Inferior parietal cortex (tissue), 1 donor: Measurements from ENCODE around the gene HOXA6.
A peak's percentile ranks its signal among the peaks of the same experiment; 100 is the strongest.

ENCODE experiments used
- DNase-seq: peaks from one replicate; pipeline ENCODE4 v3.0.0-alpha.2; 2016; ENCODE audit errors: extremely low spot score

Gene HOXA6

GRCh38 chr7:27185013-27185853 is 37.7 kb upstream of the HOXA6 start, which contains the start of gene HOXA11:
HOXA11 (minus strand) TSS chr7:27185232; CDS start chr7:27185144, 88 bp downstream.
- no peak for DNase-seq

GRCh38 chr7:27184337-27185012 is 36.9 kb upstream of the HOXA6 start:
- DNase-seq: no peak

DNA sequence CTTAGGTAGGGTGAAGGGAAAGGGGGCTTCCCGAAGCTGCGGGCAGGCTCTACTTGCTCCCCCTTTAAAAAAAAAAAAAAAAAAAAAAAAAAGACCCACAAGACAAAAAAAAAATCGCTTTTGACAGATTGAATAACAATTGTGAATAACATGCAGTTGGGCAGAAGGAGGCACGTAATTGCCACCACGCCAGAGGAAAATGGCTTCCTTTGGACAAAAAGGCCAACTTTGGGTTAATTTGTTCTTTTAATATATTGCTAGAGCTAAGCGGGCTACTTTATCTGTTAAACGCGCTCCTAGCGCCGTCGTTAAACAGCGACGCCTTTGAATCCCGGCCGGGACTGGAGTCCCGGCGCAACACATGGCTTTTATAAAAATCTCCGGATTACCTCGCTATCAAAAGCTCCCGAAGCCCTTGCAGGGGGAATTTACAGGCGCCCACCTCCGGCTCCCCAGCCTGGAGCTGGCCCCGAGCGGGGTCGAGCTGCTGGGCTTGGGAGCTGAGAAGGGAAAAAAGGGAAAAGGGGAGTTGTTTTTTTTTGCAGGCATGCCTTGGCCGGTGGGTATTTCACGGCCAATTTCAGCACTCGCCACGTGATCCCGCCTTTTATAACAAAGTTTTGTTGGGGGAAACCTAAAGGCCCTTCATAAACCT is 36.2 kb upstream of the HOXA6 start:
- no peak for DNase-seq

- DNase-seq: no peak
These were observed 35.5 kb upstream of the HOXA6 start for GRCh38 chr7:27182861-27183681.

GRCh38 chr7:27182285-27182841 is 34.8 kb upstream of the HOXA6 start:
- no peak for DNase-seq

- DNase-seq: no peak
These were observed 34.3 kb upstream of the HOXA6 start for GRCh38 chr7:27181795-27182275.

GRCh38 chr7:27180431-27181420 is 33.2 kb upstream of the HOXA6 start:
- DNase-seq: no peak

GRCh38 chr7:27179503-27180430 is 32.2 kb upstream of the HOXA6 start:
- peak; percentile 19 for DNase-seq

DNA sequence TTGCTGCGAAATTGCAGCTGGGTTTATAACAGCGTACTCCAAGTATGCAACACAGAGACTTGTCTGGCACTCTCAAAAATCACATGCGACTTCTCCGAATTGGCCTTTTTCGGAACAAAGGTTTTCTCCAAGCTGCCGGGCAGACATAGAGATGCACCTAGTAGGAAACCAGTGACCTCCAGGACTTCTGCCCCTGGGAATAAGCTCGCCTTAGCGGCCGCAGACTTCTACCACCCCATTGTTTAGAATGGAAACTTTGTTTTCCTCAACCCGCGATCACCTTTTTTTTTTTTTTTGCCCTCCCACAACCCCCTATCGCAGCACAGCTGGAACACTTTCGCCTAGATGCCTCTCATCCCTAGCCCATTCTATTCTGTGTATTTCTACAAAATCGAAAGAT is 31.5 kb upstream of the HOXA6 start:
- DNase-seq: no peak

GRCh38 chr7:27178366-27178765 is 30.8 kb upstream of the HOXA6 start:
- DNase-seq: no peak

DNA sequence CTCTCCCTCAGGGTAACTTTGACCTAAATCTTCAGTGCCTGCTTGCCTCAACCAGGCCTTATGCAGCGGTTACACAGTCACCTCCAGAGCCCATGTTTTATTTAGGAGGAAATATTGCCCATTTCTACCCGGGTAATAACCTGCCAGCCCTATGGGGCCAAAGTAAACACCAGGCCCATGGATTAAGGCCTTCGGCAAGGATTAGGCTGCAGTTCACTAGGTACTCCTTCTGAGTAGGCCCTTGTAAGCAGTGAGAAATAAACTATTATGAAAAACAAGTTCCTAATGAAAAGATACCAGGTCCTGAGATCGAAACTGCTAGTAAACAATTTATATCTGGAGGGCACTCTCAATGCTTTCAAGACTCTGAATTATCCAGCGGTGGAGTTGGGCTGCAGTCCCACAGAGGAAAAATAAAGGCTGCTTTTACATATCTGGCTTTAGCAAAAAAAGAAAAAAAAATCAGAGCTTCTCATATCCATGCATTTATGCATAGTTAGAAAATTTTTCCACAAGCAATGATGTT is 30.3 kb upstream of the HOXA6 start:
- no peak for DNase-seq

DNA sequence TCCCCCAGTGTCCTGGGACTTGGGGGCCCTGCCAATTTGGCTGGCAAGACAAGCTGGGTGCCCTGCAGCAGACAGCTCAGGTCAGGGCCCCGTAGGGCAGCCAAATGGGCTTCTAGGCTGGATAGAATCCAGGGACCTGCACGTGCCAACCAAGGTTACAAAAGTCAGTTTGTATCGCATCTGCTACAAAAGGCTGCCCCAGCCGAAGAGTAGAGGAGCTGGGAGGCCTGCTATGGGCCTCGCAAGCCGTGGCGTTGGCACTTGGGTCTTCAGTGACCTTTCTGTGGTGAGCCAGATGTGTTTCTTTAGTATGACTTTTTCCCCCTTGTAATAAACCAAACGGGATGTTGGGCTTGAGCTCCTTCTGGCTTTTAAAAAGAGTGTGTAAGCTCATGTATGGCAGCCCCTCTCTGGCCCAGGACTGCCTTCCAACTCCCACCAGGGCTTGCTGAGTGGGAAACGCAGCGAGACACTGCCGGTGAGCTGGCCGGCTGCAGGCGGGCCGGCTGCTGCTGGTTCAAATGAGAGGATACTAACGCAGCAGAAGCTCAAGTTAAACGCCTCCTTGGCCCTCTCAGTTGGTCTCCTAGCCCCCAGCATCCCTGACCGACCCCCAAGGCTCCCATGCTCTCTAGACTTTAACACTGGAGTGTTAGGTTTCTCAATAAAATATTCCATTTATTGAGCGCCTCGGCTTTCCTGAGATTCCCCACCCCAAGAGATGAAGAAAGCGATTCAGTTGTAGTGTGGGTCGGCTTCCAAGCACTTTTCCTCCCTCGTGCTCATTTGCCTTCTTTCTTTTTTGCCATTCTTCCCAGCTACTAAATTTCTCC is 29.6 kb upstream of the HOXA6 start:
- DNase-seq: no peak

- no peak for DNase-seq
These were observed 28.9 kb upstream of the HOXA6 start for GRCh38 chr7:27176524-27176845.

GRCh38 chr7:27175626-27176523 is 28.3 kb upstream of the HOXA6 start:
- no peak for DNase-seq

- no peak for DNase-seq
These were observed 27.5 kb upstream of the HOXA6 start for GRCh38 chr7:27174874-27175625.
